Neural cell (in vitro differentiated cells): ENCODE data around the gene FAT2. TPM values are rescaled to one million over a fixed set of nuclear protein-coding genes. Genes with fewer than 3 reads are reported as not detected.

Experiments
- H2AFZ ChIP-seq: fragments of 200-600, 300-800 bp; sonication (generic), shearing (Covaris generic); 2 replicates; pipeline ENCODE4 v1.6.0; 2014; ENCODE audit warnings: low read depth, mild to moderate bottlenecking, antibody characterized with exemption, low read length, moderate library complexity
- H3F3A ChIP-seq: fragments of 200-600 bp; shearing (Covaris generic); 2 replicates; pipeline ENCODE4 v1.6.1; 2016; ENCODE audit warnings: mild to moderate bottlenecking, moderate library complexity, mixed read lengths, antibody characterized with exemption, low read length; ENCODE audit not compliant: insufficient read depth, poor library complexity, severe bottlenecking
- H3K27ac ChIP-seq: fragments of 200-600, 300-800 bp; sonication (generic), shearing (Covaris generic); 2 replicates; pipeline ENCODE4 v1.5.1; 2014; ENCODE audit warnings: mild to moderate bottlenecking, low read length, moderate library complexity
- H3K27me3 ChIP-seq: fragments of 300-800, 200-600 bp; sonication (generic), shearing (Covaris generic); 2 replicates; pipeline ENCODE4 v1.6.0; 2014; ENCODE audit warnings: mild to moderate bottlenecking, low read depth, low read length, moderate library complexity; ENCODE audit not compliant: insufficient read depth
- H3K36me3 ChIP-seq: fragments of 300-800, 200-600 bp; sonication (generic), shearing (Covaris generic); 2 replicates; pipeline ENCODE4 v1.5.1; 2014; ENCODE audit warnings: mild to moderate bottlenecking, antibody characterized with exemption, low read length, moderate library complexity; ENCODE audit not compliant: insufficient read depth
- H3K4me2 ChIP-seq: fragments of 300-800, 200-600 bp; sonication (generic), shearing (Covaris generic); 2 replicates; pipeline ENCODE4 v1.6.0; 2014; ENCODE audit warnings: mild to moderate bottlenecking, low read length
- H3K4me3 ChIP-seq: fragments of 300-800, 200-600 bp; sonication (generic), shearing (Covaris generic); 2 replicates; pipeline ENCODE4 v1.5.1; 2014; ENCODE audit warnings: mild to moderate bottlenecking, low read length, moderate library complexity
- H3K79me2 ChIP-seq: fragments of 200-600 bp; shearing (Covaris generic); replicated peaks from 2 replicates; pipeline ENCODE4 v1.6.0; 2014; ENCODE audit warnings: mild to moderate bottlenecking, low read length, moderate library complexity; ENCODE audit not compliant: insufficient read depth
- H3K9ac ChIP-seq: fragments of 300-800, 200-600 bp; sonication (generic), shearing (Covaris generic); 2 replicates; pipeline ENCODE4 v1.6.1; 2016; ENCODE audit warnings: mild to moderate bottlenecking, low read length, mixed read lengths
- H3K9me2 ChIP-seq: fragments of 200-600 bp; shearing (Covaris generic); 2 replicates; pipeline ENCODE4 v1.6.1; 2016; ENCODE audit warnings: mild to moderate bottlenecking, low read length, mixed read lengths; ENCODE audit not compliant: insufficient read depth
- H3K9me3 ChIP-seq: fragments of 200-600, 300-800 bp; sonication (generic), shearing (Covaris generic); 2 replicates; pipeline ENCODE4 v1.6.1; 2016; ENCODE audit warnings: mild to moderate bottlenecking, mixed run types, low read length, moderate library complexity, mixed read lengths
- H4K20me1 ChIP-seq: fragments of 200-600 bp; shearing (Covaris generic); 2 replicates; pipeline ENCODE4 v1.6.1; 2016; ENCODE audit warnings: mild to moderate bottlenecking, mixed run types; ENCODE audit not compliant: insufficient read depth
- CTCF ChIP-seq: fragments of 450-650 bp; IDR thresholded peaks from 2 replicates; pipeline ENCODE4 v1.5.1; 2014; ENCODE audit warnings: antibody characterized with exemption, mild to moderate bottlenecking, moderate library complexity; ENCODE audit not compliant: poor library complexity, severe bottlenecking
- EP300 ChIP-seq: fragments of 450-650 bp; conservative IDR thresholded peaks from 2 replicates; pipeline ENCODE4 v1.6.1; 2014; ENCODE audit warnings: antibody characterized with exemption, mild to moderate bottlenecking, moderate library complexity; ENCODE audit not compliant: poor library complexity, severe bottlenecking
- EZH2 ChIP-seq: fragments of 200-600, 300-800 bp; shearing (Covaris generic), sonication (generic); IDR thresholded peaks from 2 replicates; pipeline ENCODE4 v1.6.1; 2014; ENCODE audit warnings: antibody characterized with exemption, low read length, borderline replicate concordance, mild to moderate bottlenecking; ENCODE audit not compliant: insufficient read depth, poor library complexity, severe bottlenecking
- MXI1 ChIP-seq: fragments of 450-650 bp; conservative IDR thresholded peaks from 2 replicates; pipeline ENCODE4 v1.6.1; 2014; ENCODE audit warnings: antibody characterized with exemption, mild to moderate bottlenecking; ENCODE audit not compliant: poor library complexity, severe bottlenecking
- POLR2AphosphoS5 ChIP-seq: IDR thresholded peaks from 2 replicates; pipeline ENCODE4 v1.6.1; 2012
- RAD21 ChIP-seq: fragments of 450-650 bp; conservative IDR thresholded peaks from 2 replicates; pipeline ENCODE4 v1.6.1; 2014; ENCODE audit warnings: antibody characterized with exemption, mild to moderate bottlenecking, moderate library complexity
- SMC3 ChIP-seq: fragments of 450-650 bp; conservative IDR thresholded peaks from 2 replicates; pipeline ENCODE4 v1.6.1; 2014; ENCODE audit warnings: antibody characterized with exemption, mild to moderate bottlenecking, moderate library complexity; ENCODE audit not compliant: poor library complexity
- TAF1 ChIP-seq: IDR thresholded peaks from 2 replicates; pipeline ENCODE4 v1.6.1; 2012; ENCODE audit warnings: low read depth
- polyA minus RNA-seq: library from RNA; depleted of rRNA, polyadenylated mRNA; stranded (reverse); fragments of >200 nt; gene quantifications from 2 replicates; pipeline ENCODE4 v1.2.3, GENCODE V29; 2014
- polyA plus RNA-seq: library from polyadenylated mRNA; depleted of rRNA; stranded (reverse); fragments of >200 nt; gene quantifications from 2 replicates; pipeline ENCODE4 v1.2.3, GENCODE V29; 2014
- TF ChIP-seq, protein P1 (sequence below): IDR thresholded peaks from 2 replicates; pipeline ENCODE4 v1.6.1; 2012; ENCODE audit warnings: borderline replicate concordance

FAT2 gene
- polyA plus RNA-seq (not detected in 2 replicates), polyA minus RNA-seq (not detected in 2 replicates)

- no peaks in the 10 kb centered on the region for H3F3A ChIP-seq
- H3K4me2 ChIP-seq = no peak within 1 kb of the TSS
- no peaks in the 10 kb centered on the region for H4K20me1 ChIP-seq
- TF ChIP-seq EP300 (no peak), CTCF (no peak), EZH2 (no peak), SMC3 (no peak), RAD21 (no peak), POLR2AphosphoS5 (no peak), TAF1 (no peak), MXI1 (no peak)
- TF ChIP-seq, protein P1, sequence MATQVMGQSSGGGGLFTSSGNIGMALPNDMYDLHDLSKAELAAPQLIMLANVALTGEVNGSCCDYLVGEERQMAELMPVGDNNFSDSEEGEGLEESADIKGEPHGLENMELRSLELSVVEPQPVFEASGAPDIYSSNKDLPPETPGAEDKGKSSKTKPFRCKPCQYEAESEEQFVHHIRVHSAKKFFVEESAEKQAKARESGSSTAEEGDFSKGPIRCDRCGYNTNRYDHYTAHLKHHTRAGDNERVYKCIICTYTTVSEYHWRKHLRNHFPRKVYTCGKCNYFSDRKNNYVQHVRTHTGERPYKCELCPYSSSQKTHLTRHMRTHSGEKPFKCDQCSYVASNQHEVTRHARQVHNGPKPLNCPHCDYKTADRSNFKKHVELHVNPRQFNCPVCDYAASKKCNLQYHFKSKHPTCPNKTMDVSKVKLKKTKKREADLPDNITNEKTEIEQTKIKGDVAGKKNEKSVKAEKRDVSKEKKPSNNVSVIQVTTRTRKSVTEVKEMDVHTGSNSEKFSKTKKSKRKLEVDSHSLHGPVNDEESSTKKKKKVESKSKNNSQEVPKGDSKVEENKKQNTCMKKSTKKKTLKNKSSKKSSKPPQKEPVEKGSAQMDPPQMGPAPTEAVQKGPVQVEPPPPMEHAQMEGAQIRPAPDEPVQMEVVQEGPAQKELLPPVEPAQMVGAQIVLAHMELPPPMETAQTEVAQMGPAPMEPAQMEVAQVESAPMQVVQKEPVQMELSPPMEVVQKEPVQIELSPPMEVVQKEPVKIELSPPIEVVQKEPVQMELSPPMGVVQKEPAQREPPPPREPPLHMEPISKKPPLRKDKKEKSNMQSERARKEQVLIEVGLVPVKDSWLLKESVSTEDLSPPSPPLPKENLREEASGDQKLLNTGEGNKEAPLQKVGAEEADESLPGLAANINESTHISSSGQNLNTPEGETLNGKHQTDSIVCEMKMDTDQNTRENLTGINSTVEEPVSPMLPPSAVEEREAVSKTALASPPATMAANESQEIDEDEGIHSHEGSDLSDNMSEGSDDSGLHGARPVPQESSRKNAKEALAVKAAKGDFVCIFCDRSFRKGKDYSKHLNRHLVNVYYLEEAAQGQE = no peak
- H3K36me3 ChIP-seq = no peaks in the 10 kb centered on the region
- no peaks in the 10 kb centered on the region for H3K9me2 ChIP-seq
- no peaks in the 10 kb centered on the region for H3K79me2 ChIP-seq
- no peak within 1 kb of the TSS for H3K9ac ChIP-seq
- no peak within 1 kb of the TSS for H2AFZ ChIP-seq
- no peaks in the 10 kb centered on the region for H3K27me3 ChIP-seq
- no peak within 1 kb of the TSS for H3K27ac ChIP-seq
- no peak within 1 kb of the TSS for H3K4me3 ChIP-seq
- no peaks in the 10 kb centered on the region for H3K9me3 ChIP-seq
These were observed at the start of gene FAT2 for GRCh38 chr5:151591144-151591819. Gene FAT2 (minus strand): TSS chr5:151591331. CDS start chr5:151568931, 22,400 bp downstream.

- H3K4me2 ChIP-seq = no peak overlapping the region
- no peaks in the 10 kb centered on the region for H3F3A ChIP-seq
- H4K20me1 ChIP-seq = no peaks in the 10 kb centered on the region
- H3K27ac ChIP-seq = no peak overlapping the region
- no peak overlapping the region for H3K4me3 ChIP-seq
- no peaks in the 10 kb centered on the region for H3K9me2 ChIP-seq
- H3K9me3 ChIP-seq = no peaks in the 10 kb centered on the region
- H3K79me2 ChIP-seq = no peaks in the 10 kb centered on the region
- no peak for TF ChIP-seq RAD21
- TF ChIP-seq, protein P1 = no peak
- no peak overlapping the region for H3K9ac ChIP-seq
- no peak overlapping the region for H2AFZ ChIP-seq
- H3K36me3 ChIP-seq = no peaks in the 10 kb centered on the region
- no peaks in the 10 kb centered on the region for H3K27me3 ChIP-seq
These were observed 47.5 kb upstream of the FAT2 start for GRCh38 chr5:151638619-151639018.
